HepG2 (cell line): ENCODE results near the gene MYO1B. TPM values are rescaled to one million over a fixed set of nuclear protein-coding genes. Genes with fewer than 3 reads are reported as not detected.

Experiments
- BATF2 ChIP-seq: sonication (generic); formaldehyde crosslinking; IDR thresholded peaks from 2 replicates; pipeline ENCODE4 v1.8.0; 2022; ENCODE audit warnings: mild to moderate bottlenecking, missing genetic modification reagents, moderate library complexity
- CBFB ChIP-seq: sonication (generic); formaldehyde crosslinking; IDR thresholded peaks from 2 replicates; pipeline ENCODE4 v1.4.0; 2020; ENCODE audit warnings: missing genetic modification reagents
- DMTF1 ChIP-seq: sonication (generic); formaldehyde crosslinking; IDR thresholded peaks from 2 replicates; pipeline ENCODE4 v1.4.0; 2020; ENCODE audit warnings: mild to moderate bottlenecking, missing genetic modification reagents
- HDAC1 ChIP-seq: sonication (generic); formaldehyde crosslinking; IDR thresholded peaks from 2 replicates; pipeline ENCODE4 v1.5.1; 2020; ENCODE audit warnings: mild to moderate bottlenecking, missing genetic modification reagents
- HDAC2 ChIP-seq: sonication (generic); formaldehyde crosslinking; IDR thresholded peaks from 2 replicates; pipeline ENCODE4 v1.4.0; 2020; ENCODE audit warnings: missing genetic modification reagents
- HNF1A ChIP-seq, 2 experiments: sonication (generic) in 1 of 2; formaldehyde crosslinking in 1 of 2; IDR thresholded peaks; 2 replicates each; pipeline versions ENCODE4 v1.4.0 to v1.6.1; 2016 to 2020; ENCODE audit warnings: borderline replicate concordance in 1 of 2, low read depth in 1 of 2, mild to moderate bottlenecking in 1 of 2, missing genetic modification reagents in 1 of 2
- NFKBIZ ChIP-seq: IDR thresholded peaks from 2 replicates; pipeline ENCODE4 v1.6.1; 2018; ENCODE audit warnings: missing genetic modification reagents, missing compliant biosample characterization
- NFYB ChIP-seq: sonication (generic); formaldehyde crosslinking; IDR thresholded peaks from 2 replicates; pipeline ENCODE4 v1.4.0; 2020; ENCODE audit warnings: missing genetic modification reagents
- NKX3-1 ChIP-seq: sonication (generic); formaldehyde crosslinking; IDR thresholded peaks from 2 replicates; pipeline ENCODE4 v1.5.0; 2020; ENCODE audit warnings: missing genetic modification reagents
- RAD21 ChIP-seq: fragments of 450-650 bp; formaldehyde crosslinking; IDR thresholded peaks from 2 replicates; pipeline ENCODE4 v1.5.0; 2020; ENCODE audit warnings: mild to moderate bottlenecking
- RNF219 ChIP-seq: sonication (generic); formaldehyde crosslinking; IDR thresholded peaks from 2 replicates; pipeline ENCODE4 v1.5.0; 2020; ENCODE audit warnings: mild to moderate bottlenecking, missing genetic modification reagents
- SNAPC5 ChIP-seq: sonication (generic); formaldehyde crosslinking; IDR thresholded peaks from 2 replicates; pipeline ENCODE4 v1.8.1; 2023; ENCODE audit warnings: mild to moderate bottlenecking, missing genetic modification reagents, borderline replicate concordance
- STAT6 ChIP-seq: sonication (generic); formaldehyde crosslinking; IDR thresholded peaks from 2 replicates; pipeline ENCODE4 v1.4.0; 2020; ENCODE audit warnings: missing genetic modification reagents, mild to moderate bottlenecking, borderline replicate concordance
- ZNF567 ChIP-seq: sonication (generic); formaldehyde crosslinking; IDR thresholded peaks from 2 replicates; pipeline ENCODE4 v1.8.1; 2023; ENCODE audit warnings: mild to moderate bottlenecking, missing genetic modification reagents, borderline replicate concordance
- ZNF703 ChIP-seq: sonication (generic); formaldehyde crosslinking; IDR thresholded peaks from 2 replicates; pipeline ENCODE4 v1.5.1; 2020; ENCODE audit warnings: missing genetic modification reagents, mild to moderate bottlenecking, moderate library complexity, borderline replicate concordance
- ZNF768 ChIP-seq: sonication (generic); formaldehyde crosslinking; IDR thresholded peaks from 2 replicates; pipeline ENCODE4 v1.4.0; 2020; ENCODE audit warnings: missing genetic modification reagents
- polyA plus RNA-seq, 8 experiments: library from polyadenylated mRNA; depleted of rRNA in 3 of 8; stranded (reverse) in 7 of 8; unstranded in 1 of 8; fragments of >200 nt; fragmentation: Illumina TruSeq in 4 of 8; extraction: Trizol in 4 of 8; gene quantifications; 2 replicates each; pipeline versions ENCODE4 v1.2.1 to v1.2.3, GENCODE V29; 2011 to 2016; ENCODE audit warnings: low read depth in 4 of 8, missing spikeins in 1 of 8, mixed read lengths in 1 of 8; ENCODE audit not compliant: insufficient read depth in 1 of 8
- total RNA-seq, 5 experiments: library from RNA; depleted of rRNA; stranded (reverse); fragments of >200 nt; fragmentation: Illumina TruSeq; extraction: Trizol; gene quantifications; 2 replicates each; pipeline ENCODE4 v1.2.3, GENCODE V29; 2016; ENCODE audit warnings: low read depth in 1 of 5

Gene MYO1B
- total and polyA plus RNA-seq, 2 of the 13 experiments (the other 11 are each of a cell fraction or from before 2014, with no cell fraction given), result 36.9 to 89.8 TPM

GRCh38 chr2:191376981-191377629, 131.9 kb downstream of the MYO1B start (continued):
- TF ChIP-seq DMTF1, result no peak
- no peak for TF ChIP-seq ZNF703
- no peak for TF ChIP-seq SNAPC5 (CRISPR knock-in tag)
- no peak for TF ChIP-seq RAD21 (CRISPR knock-in tag)
- TF ChIP-seq ZNF567 (CRISPR knock-in tag), result 0 out of 2 replicates have a peak, but pooled peaks have one; percentile 70
- TF ChIP-seq NFYB (CRISPR knock-in tag), result no peak
- TF ChIP-seq CBFB (CRISPR knock-in tag), result no peak
- no peak for TF ChIP-seq NKX3-1 (CRISPR knock-in tag)
- TF ChIP-seq NFKBIZ (CRISPR knock-in tag), result peak; percentile 46; the same call in 1 of the 2 replicates
- peak; percentile 58; the same call in 1 of the 2 replicates for TF ChIP-seq HDAC2
- TF ChIP-seq HDAC1, result peak; percentile 32; the same call in 1 of the 2 replicates
- no peak for TF ChIP-seq STAT6
- no peak for TF ChIP-seq HNF1A (IDR thresholded peaks at IDR 0.05; ENCODE audit: low read depth)
- no peak for TF ChIP-seq HNF1A (CRISPR knock-in tag; IDR thresholded peaks at IDR 0.05; ENCODE audit: borderline replicate concordance)
- no peak for TF ChIP-seq RNF219 (CRISPR knock-in tag)
- TF ChIP-seq ZNF768 (CRISPR knock-in tag), result no peak
- TF ChIP-seq BATF2 (CRISPR knock-in tag), result no peak
